H1 (cell line): ENCODE measurements around the gene SDR39U1. TPM values are rescaled to one million over a fixed set of nuclear protein-coding genes. Genes with fewer than 3 reads are reported as not detected.
A peak's percentile ranks its signal among the peaks of the same experiment; 100 is the strongest.

Experiments used
- ASH2L ChIP-seq: fragments of 200-600, 300-600 bp; sonication (generic); IDR thresholded peaks from one replicate; pipeline ENCODE4 v1.7.1; 2017; ENCODE audit warnings: low read length
- BACH1 ChIP-seq: IDR thresholded peaks from 2 replicates; pipeline ENCODE4 v1.6.1; 2012; ENCODE audit warnings: low read length, improper control_type of control experiment
- CTCF ChIP-seq, 3 experiments: IDR thresholded peaks; 1 replicate in 2 of 3; 2 replicates in 1 of 3; pipeline versions ENCODE4 v1.5.1 to v1.6.1; 2011; ENCODE audit warnings: low read length in 3 of 3, mild to moderate bottlenecking in 3 of 3, inconsistent platforms in 2 of 3, low read depth in 1 of 3, moderate library complexity in 1 of 3; ENCODE audit not compliant: insufficient read depth in 1 of 3; ENCODE audit errors: control extremely low read depth in 1 of 3
- E2F6 ChIP-seq: IDR thresholded peaks from 2 replicates; pipeline ENCODE4 v1.6.1; 2012; ENCODE audit warnings: inconsistent platforms
- HDAC2 ChIP-seq, 2 experiments: fragments of 300-600 bp in 1 of 2; sonication (generic) in 1 of 2; IDR thresholded peaks; 2 replicates each; pipeline ENCODE4 v1.6.1; 2011 to 2012; ENCODE audit warnings: low read depth in 2 of 2, low read length in 2 of 2, mild to moderate bottlenecking in 2 of 2, moderate library complexity in 2 of 2, borderline replicate concordance in 1 of 2, inconsistent platforms in 1 of 2
- JUN ChIP-seq: IDR thresholded peaks from 2 replicates; pipeline ENCODE4 v1.6.1; 2011; ENCODE audit warnings: low read depth, mild to moderate bottlenecking, improper control_type of control experiment, low read length
- JUND ChIP-seq: IDR thresholded peaks from 2 replicates; pipeline ENCODE4 v1.6.1; 2011; ENCODE audit warnings: mild to moderate bottlenecking, improper control_type of control experiment, low read length
- KDM5A ChIP-seq: fragments of 200-600 bp; IDR thresholded peaks from 2 replicates; pipeline ENCODE4 v1.7.1; 2012; ENCODE audit warnings: mild to moderate bottlenecking, low read length, inconsistent platforms, mixed read lengths
- MAFK ChIP-seq: IDR thresholded peaks from 2 replicates; pipeline ENCODE4 v1.6.1; 2012; ENCODE audit warnings: low read depth, mild to moderate bottlenecking, improper control_type of control experiment, low read length
- MAX ChIP-seq: IDR thresholded peaks from 2 replicates; pipeline ENCODE4 v1.6.1; 2012; ENCODE audit warnings: inconsistent platforms
- POLR2AphosphoS5 ChIP-seq: IDR thresholded peaks from 2 replicates; pipeline ENCODE4 v1.6.1; 2011; ENCODE audit warnings: low read depth, low read length
- RAD21 ChIP-seq, 2 experiments: IDR thresholded peaks in 1 of 2; conservative IDR thresholded peaks in 1 of 2; 2 replicates each; pipeline ENCODE4 v1.6.1; 2011; ENCODE audit warnings: low read depth in 2 of 2, low read length in 2 of 2, improper control_type of control experiment in 1 of 2, inconsistent platforms in 1 of 2, mild to moderate bottlenecking in 1 of 2, moderate library complexity in 1 of 2
- RNF2 ChIP-seq: fragments of 200-900, 300-1000 bp; sonication (generic); IDR thresholded peaks from 2 replicates; pipeline ENCODE4 v1.7.1; 2016; ENCODE audit warnings: borderline replicate concordance, low read depth, mild to moderate bottlenecking, antibody characterized with exemption, low read length; ENCODE audit not compliant: poor library complexity, severe bottlenecking; ENCODE audit errors: missing control alignments
- RXRA ChIP-seq: IDR thresholded peaks from 2 replicates; pipeline ENCODE4 v1.6.1; 2011; ENCODE audit warnings: low read depth, mild to moderate bottlenecking, low read length, moderate library complexity; ENCODE audit not compliant: insufficient read depth
- SAP30 ChIP-seq: fragments of 300-600 bp; sonication (generic); IDR thresholded peaks from 2 replicates; pipeline ENCODE4 v1.7.1; 2012; ENCODE audit warnings: low read length, moderate library complexity, mild to moderate bottlenecking, inconsistent platforms; ENCODE audit not compliant: insufficient read depth, insufficient replicate concordance
- SRF ChIP-seq: IDR thresholded peaks from 2 replicates; pipeline ENCODE4 v1.6.1; 2011; ENCODE audit warnings: mild to moderate bottlenecking, low read depth, low read length, moderate library complexity
- TBP ChIP-seq: IDR thresholded peaks from 2 replicates; pipeline ENCODE4 v1.6.1; 2011; ENCODE audit warnings: low read depth, low read length, improper control_type of control experiment
- USF2 ChIP-seq: IDR thresholded peaks from 2 replicates; pipeline ENCODE4 v1.6.1; 2011; ENCODE audit warnings: low read length, improper control_type of control experiment
- polyA plus RNA-seq, 7 experiments: library from polyadenylated mRNA; depleted of rRNA in 3 of 7; stranded (reverse) in 5 of 7; unstranded in 2 of 7; fragments of >200 nt in 5 of 7; fragments of 200-250 nt in 2 of 7; gene quantifications; 1 replicate in 5 of 7; 2 replicates in 1 of 7; 4 replicates in 1 of 7; pipeline versions ENCODE4 v1.2.1 to v1.2.3, GENCODE V29; 2011 to 2013; ENCODE audit warnings: missing spikeins in 2 of 7, mixed read lengths in 2 of 7
- total RNA-seq: library from RNA; stranded (reverse); fragmentation: NEBNext Ultra II Directional; extraction: Animal tissue kit (Norgen Biotek cat#: 25700); gene quantifications from 2 replicates; pipeline ENCODE4 v1.2.1, GENCODE V29; 2021

Gene SDR39U1
- total and polyA plus RNA-seq, 2 of the 8 experiments (the other 6 are each of a cell fraction or from before 2014, with no cell fraction given), result 46.7 to 98.8 TPM

GRCh38 chr14:24429395-24430142 is 13.0 kb downstream of the SDR39U1 start, which contains the start of the genes CBLN3 and KHNYN (continued):
- no peak for TF ChIP-seq CTCF (IDR thresholded peaks at IDR 0.05; ENCODE audit: control extremely low read depth in 1 of 3, insufficient read depth in 1 of 3, low read depth in 1 of 3, low read length in 3 of 3)
- no peak for TF ChIP-seq RNF2
- no peak for TF ChIP-seq MAFK
- peak; percentile 71 for TF ChIP-seq ASH2L
- TF ChIP-seq SRF, result no peak
- peak; percentile 67; the same call in 1 of the 2 replicates for TF ChIP-seq POLR2AphosphoS5
- TF ChIP-seq RAD21 (IDR thresholded peaks at IDR 0.05 in 1 of 2, conservative IDR thresholded peaks at IDR 0.05 in 1 of 2; ENCODE audit: low read depth in 2 of 2, low read length in 2 of 2), result no peak
- TF ChIP-seq BACH1, result no peak
- TF ChIP-seq RXRA, result no peak
- peak; percentile 71 for TF ChIP-seq E2F6
- TF ChIP-seq TBP, result peak; percentile 64
- peak; percentile 36; the same call in 1 of the 2 replicates for TF ChIP-seq MAX
- no peak for TF ChIP-seq JUND
- TF ChIP-seq HDAC2 (IDR thresholded peaks at IDR 0.05; ENCODE audit: borderline replicate concordance in 1 of 2, low read depth in 2 of 2, low read length in 2 of 2), result no peak
- no peak for TF ChIP-seq KDM5A
- no peak for TF ChIP-seq JUN
- peak; percentile 45 for TF ChIP-seq SAP30
- no peak for TF ChIP-seq USF2
